Tibial nerve (tissue), 4 donors: ENCODE measurements around the gene PGPEP1.
"Not testable (repeated sequence)": the region's sequence is repeated elsewhere in the genome, so short reads cannot be mapped to it uniquely, and the experiment has no call there.

Experiments
- EP300 ChIP-seq, 2 donors: sonication (generic); formaldehyde crosslinking; IDR thresholded peaks; one replicate each; pipeline ENCODE4 v1.6.1; 2017; ENCODE audit warnings: antibody characterized with exemption in 2 of 2, mild to moderate bottlenecking in 1 of 2
- POLR2A ChIP-seq, 2 donors: fragments of 450-650 bp; IDR thresholded peaks; one replicate each; pipeline ENCODE4 v1.6.1; 2017; ENCODE audit warnings: antibody characterized with exemption in 2 of 2, mild to moderate bottlenecking in 2 of 2, moderate library complexity in 2 of 2
- TF ChIP-seq, protein P1 (sequence below), 5 experiments: fragments of 200-600 bp in 3 of 5; fragments of 450-650 bp in 2 of 5; sonication (generic) in 3 of 5; IDR thresholded peaks; one replicate each; pipeline ENCODE4 v1.5.1; 2016 to 2019; ENCODE audit warnings: antibody characterized with exemption in 5 of 5, mild to moderate bottlenecking in 3 of 5, moderate library complexity in 2 of 5

GRCh38 chr19:18402455-18403248 is 62.3 kb downstream of the PGPEP1 start:
- TF ChIP-seq POLR2A, EP300 (IDR thresholded peaks at IDR 0.05): not testable (repeated sequence)
- TF ChIP-seq, protein P1, sequence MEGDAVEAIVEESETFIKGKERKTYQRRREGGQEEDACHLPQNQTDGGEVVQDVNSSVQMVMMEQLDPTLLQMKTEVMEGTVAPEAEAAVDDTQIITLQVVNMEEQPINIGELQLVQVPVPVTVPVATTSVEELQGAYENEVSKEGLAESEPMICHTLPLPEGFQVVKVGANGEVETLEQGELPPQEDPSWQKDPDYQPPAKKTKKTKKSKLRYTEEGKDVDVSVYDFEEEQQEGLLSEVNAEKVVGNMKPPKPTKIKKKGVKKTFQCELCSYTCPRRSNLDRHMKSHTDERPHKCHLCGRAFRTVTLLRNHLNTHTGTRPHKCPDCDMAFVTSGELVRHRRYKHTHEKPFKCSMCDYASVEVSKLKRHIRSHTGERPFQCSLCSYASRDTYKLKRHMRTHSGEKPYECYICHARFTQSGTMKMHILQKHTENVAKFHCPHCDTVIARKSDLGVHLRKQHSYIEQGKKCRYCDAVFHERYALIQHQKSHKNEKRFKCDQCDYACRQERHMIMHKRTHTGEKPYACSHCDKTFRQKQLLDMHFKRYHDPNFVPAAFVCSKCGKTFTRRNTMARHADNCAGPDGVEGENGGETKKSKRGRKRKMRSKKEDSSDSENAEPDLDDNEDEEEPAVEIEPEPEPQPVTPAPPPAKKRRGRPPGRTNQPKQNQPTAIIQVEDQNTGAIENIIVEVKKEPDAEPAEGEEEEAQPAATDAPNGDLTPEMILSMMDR (IDR thresholded peaks at IDR 0.05), result not testable (repeated sequence)
